Skin of body (tissue), 2 donors: ENCODE measurements around the gene MAP4. TPM values are rescaled to one million over a fixed set of nuclear protein-coding genes. Genes with fewer than 3 reads are reported as not detected.
A peak's percentile ranks its signal among the peaks of the same experiment; 100 is the strongest.

ENCODE experiments used
- DNase-seq: peaks from one replicate; lab custom pipeline; 2025; lab: John Stamatoyannopoulos, UW
- total RNA-seq: library from RNA; depleted of rRNA; stranded (reverse); fragments of >200 nt; gene quantifications from one replicate; pipeline ENCODE4 v1.2.3, GENCODE V29; 2014

MAP4 gene
- total RNA-seq, 1 donor from 2014 or later, result 88.6 TPM

DNA sequence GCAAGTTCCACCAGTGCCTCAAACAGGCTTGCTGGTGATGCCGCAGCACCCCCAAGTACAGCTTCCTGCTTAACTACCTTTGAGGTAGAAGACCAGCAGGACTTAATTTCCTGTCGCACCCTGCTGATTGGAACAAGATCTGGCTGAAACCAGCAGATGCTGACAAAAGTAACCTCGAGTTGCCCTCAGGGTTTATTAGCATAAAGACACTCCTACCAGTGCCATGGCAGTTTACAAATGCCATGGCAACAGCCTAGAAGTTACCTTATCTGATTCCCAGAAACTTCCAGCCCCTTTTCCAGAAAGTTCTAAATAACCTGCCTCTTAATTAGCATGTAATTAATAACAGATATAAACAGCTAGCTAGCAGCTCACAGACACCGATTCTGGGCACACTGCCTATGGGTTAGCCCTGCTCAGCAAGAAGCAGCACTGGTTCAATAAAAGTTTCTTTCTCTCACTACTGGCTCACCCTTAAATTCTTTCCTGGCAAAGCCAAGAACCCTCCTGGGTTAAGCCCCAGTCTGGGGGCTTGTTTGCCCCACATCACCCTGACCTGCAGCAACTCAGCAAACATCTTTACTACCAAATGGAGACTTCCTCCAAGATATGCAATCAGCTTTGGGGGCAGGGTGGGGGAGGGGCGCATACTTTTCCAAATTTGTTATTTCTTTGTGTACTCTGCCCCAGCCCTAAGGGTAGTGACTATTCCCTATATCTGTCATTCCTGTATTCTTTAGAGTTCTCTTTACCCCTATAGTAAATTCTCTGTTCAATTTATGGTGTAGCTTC, 54.2 kb downstream of the MAP4 start:
- peak; percentile 16 for DNase-seq

DNA sequence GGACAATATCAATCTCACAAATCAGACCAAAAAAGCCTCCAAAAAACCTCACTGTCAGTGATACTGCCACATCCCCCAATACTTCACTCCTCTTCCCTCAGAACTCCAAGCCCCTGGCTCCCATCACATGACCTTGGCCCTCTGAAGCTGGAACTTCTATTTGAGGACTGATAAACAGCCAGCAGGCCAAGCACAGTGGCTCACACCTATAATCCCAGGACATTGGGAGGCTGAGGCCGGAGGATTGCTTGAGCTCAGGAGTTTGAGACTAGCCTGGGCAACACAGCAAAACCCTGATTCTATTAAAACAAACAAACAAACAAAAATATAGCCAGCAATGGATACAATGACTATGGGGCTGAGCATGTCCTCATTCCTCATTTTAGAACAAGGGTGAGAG, 55.2 kb downstream of the MAP4 start:
- DNase-seq, result no peak

DNA sequence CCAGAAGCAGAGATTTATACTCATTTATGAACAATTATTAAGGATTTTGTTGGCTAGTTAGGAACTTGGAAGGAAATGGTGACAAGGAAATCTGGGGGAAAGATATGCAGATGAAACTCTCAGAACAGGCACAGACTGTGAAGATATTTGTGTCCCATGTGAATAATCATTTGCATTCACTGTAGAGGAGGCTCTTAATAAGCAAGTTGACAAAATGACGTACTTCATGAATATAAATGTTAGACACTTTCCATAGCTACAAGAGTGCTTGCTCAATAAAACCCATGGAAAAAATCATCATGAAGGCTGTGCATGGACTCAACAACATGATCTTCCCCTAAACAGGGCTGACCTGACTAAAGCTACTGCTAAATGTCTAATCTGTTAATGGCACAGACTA, 59.7 kb downstream of the MAP4 start:
- DNase-seq, result no peak

DNA sequence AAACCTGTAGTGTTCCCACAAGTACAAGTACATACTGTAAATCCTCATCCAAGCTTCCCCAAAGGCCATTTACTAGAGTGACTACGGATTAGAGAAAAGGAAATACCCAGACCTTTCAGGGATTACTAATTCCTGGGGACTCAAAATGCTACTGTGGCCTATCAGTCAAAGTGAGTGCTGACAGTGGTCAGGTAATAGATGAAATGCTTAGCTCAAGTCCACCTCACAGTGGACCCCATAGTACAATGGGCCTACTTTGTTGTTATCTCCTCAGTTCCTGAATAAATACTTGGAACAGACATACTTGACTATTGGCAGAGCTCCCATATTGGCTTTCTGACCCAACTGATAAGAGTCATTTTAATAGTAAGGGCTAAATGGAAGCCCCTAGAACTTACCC, 61.6 kb downstream of the MAP4 start:
- DNase-seq, result no peak

DNA sequence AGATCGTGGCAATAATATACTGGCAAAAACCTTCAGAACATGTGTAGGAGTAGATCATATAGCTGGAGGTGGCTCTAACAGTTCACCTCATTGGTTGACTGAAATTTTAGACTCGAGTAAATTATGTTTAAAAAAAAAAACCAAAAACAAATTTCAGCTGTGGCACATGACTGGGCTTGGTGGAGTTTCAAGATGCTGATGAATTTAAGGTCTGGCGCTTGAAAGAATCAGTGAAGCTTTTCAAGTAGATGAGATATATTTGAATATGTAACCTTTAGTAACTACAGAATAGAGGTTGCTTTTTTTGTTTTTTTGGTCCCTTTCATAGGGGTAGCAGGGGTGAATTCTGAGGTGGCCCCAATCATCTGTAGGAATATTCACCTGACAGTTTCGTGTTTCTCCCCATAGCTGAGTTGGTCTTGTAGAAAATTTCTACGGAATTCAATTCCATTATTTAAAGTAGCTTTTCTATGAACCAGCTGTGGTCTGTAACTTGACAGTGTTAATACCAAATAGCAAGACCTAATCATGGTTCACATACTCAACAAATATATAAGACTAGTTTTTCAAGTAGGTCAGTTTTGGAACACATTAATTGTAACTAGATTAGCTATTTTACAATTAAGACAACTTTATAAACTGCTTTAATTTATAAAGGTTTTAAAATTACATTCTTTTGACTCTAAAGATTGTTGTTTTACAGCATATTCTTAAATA, 65.6 kb downstream of the MAP4 start:
- DNase-seq, result no peak

DNA sequence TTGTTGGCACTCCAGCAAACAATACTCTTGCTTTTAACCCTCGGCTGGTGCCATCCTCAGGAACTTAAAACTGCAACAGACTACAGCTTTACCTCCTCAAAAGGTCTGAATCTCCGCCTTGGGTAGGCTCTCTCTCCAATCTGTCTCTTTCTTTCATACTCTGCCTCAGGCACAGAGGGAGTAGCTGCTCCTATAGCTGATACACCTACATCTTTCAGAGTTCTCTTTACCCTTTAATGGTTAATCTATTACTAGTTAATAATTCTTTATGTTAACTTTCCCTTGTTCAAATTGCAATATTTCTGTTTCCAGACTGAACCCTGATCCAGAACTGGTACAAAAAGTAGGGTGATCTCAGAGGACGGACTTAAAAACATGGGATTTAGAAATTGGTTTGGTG, 66.2 kb downstream of the MAP4 start:
- DNase-seq, result no peak

DNA sequence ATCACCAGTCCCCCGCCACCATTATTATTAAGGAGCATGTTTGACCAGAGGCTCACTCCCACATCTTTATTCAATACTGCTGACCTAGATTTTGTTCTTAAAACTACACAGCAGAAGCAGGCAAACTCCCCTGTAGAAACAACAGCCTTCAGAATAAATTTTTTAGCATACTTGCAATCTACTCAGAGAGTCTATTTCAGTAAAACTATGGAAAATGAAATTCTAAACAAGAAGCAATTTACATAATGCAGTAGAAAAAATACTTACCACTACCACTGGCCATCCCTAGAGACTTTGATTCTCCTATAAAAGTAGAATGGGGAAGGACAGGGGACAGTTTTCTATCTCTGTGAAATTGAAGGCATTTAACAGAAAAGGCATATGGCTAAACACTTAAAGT, 76.0 kb downstream of the MAP4 start:
- no peak for DNase-seq

DNA sequence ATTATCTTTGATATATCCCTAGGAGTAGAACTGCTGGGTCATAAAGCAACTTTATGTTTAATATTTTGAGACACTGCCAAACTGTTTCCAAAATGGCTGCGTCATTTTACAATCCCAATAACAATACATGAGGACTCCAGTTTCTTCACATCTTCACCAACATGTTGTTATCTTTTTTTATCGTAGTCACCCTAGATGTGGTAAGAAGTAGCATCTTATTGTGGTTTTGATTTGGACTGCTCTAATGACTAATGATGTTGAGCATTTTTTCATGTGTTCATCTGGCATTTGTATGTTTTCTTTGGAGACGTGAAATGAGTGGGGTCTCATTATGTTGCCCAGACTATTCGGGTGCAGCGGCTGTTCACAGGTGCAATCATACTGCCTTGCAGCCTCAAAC, 83.8 kb downstream of the MAP4 start:
- DNase-seq, result no peak

DNA sequence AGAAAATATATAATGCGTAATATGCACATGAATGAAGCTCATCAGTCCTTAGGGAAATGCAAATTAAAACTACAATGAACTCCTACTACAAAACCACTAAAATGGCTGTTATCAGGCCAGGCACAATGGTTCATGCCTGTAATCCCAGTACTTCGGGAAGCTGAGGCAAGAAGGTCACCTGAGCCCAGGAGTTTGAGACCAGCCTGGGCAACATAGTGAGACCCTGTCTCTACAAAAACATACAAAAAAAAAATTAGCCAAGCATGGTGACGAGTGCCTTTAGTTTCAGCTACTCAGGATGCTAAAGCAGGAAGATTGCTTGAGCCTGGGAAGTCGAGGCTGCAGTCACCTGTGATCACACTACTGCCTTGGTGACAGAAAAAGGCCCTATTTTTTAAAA, 85.2 kb downstream of the MAP4 start:
- DNase-seq, result no peak

DNA sequence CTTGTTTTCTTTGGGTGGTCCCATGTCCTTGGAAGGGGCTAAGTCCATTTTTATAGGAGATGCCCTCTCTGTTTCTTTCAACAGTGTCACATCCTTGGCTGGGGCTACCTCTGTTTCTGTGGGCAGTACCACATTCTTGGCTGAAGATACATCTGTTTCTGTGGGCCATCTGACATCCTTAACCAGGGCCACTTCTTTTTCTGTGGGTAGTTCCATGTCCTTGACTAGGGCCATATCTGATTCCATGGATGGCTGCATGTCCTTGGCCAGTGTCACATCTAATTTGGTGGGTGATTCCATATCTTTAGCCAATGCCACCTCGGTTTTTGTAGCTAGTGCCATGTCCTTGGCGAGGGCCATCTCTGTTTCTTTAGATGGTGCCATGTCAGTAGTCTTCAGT, 99.5 kb downstream of the MAP4 start:
- DNase-seq, result no peak

DNA sequence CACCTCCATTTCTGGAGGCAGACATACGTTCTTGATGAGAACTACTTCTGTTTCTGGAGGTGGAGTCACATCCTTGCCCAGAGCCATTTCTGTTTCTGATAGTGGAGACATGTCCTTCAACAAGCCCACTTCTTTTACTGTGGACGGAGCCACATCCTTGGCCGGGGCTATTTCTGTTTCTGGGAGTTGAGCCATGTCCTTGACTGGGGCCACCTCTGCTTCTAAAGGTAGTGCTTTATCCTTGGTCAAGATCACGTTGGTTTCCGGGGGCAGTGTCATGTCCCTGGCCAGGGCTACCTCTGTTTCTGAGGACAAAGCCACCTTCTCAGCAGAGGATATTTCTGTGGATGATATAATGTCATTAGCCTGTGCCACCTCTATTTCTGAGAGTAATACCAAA, 100.0 kb downstream of the MAP4 start:
- no peak for DNase-seq

DNA sequence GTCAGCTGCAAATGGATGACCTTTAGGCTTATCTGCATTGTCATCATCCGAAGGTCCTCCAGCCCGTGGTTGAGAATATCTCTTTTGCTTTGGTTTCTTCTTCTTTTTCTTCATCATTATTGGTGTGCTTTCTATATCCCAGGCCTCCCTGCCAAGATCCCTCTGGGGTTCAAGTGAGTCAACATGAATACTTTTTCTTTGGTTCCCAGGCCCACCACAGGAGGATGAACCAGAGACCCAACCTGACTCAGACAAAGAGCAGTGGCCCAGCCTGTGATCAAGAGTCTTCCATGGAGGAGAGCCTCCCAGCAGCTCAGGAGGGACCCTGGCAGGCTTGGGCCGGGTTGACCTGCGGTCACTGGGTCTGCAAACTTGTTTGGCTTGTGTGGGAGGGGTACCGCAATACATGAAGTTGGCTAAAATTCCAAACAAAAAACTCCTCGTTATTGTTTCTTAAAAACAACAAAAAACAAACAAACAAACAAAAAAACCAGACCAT, 104.2 kb downstream of the MAP4 start:
- DNase-seq, result no peak

DNA sequence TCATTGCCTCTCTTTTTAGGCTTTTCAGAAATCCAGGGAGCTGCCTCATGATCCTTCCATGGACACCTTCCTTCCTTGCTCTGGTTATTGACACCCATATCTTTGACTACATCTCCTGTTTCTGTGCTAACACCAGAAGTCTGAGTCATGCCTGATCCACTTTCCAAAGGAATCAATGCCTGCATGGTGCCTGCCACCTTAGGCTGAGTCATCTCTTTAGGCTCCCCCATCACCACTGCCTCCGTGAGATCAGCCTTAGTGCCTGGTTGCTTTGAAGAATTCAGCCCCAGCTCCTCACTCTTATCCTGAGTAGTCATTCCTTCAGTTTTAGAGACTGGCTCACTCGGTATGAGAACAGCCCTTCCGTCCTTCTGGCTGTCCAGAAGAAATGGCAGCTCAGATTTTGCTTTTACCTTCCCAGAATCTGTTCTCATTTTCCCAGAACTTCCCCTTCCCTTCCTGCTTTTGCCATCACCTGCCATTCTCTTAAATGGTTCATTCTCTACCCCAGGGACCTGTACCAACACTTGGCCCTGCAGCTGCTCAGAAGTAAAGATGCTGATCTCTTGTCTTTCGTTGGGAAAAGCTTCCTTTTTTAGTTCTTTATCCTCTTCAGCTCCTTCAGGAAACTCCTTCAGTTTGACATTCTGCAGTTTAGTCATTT, 105.3 kb downstream of the MAP4 start:
- no peak for DNase-seq

DNA sequence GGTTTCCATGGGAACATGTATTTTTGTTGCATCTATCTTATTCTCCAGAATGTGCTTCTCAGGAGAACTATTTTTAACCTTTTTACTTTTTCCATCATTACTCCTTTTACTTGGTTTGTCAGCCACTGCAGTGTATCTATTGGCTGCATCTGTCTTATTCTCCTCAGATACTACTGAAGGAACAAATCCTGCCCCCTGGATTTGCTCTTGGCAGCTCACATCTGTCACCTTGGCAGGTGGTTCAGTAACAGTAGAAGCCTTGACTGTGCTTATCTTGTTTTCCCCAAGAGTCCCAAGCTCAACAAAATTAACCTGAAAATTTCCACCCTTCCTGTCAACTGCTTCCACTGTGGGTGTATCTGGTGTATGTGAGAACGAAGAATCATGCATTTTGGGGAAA, 106.0 kb downstream of the MAP4 start:
- no peak for DNase-seq

DNA sequence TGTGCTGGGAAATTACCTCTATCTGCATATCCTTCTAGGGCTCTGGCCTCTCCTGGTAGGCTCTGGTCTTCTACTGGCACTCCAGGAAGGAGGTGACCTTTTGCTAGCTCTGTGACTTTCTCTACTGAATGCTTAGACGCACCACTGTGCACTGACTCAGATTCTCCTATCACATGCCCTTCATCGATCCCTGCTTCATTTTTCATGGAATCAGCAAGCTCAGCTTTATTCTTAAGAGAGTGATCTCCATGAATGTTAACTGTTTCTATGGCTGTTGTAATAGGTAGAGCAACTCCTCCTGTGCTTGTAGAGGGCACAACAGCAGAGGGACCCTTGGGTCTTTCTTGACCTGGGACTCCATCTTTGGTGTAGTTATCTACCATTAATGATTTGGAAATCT, 106.6 kb downstream of the MAP4 start:
- DNase-seq, result no peak

DNA sequence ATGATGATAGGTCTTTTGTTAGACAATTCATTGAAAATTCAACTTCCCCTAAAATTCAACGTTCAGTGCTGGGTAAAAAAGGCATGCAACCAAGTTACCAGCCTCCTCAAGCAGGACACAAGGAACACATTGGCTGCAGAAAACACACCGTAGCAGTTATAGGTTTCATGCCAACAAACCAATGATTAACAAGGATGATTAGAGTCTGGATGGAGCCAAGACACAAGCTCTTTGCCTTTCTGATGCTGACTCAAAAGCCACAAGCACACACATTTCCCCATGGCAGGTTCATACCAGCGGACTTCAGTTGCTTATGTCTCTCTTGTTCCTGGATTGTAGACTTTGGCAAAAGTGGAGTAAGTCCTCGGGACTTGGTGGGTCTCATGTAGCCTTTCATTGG, 107.5 kb downstream of the MAP4 start:
- no peak for DNase-seq

DNA sequence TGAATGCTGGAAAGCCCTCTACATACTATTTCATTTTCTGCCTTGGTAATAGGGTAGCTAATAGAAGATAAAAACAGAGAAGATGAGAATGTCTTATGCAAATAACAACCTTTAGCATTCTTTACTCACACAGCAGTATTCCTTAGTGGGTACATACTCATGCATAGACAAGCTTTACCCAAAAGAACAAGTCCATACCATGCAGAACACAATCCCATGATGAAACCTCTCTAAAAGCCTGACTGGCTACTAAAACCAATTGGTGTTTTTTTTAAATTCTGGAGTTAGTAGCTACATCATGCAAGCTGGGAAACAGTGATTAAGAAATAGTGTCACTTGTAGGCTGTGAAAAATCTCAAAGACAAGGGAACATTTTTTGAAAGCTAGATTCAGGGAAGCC, 108.4 kb downstream of the MAP4 start:
- DNase-seq, result no peak

DNA sequence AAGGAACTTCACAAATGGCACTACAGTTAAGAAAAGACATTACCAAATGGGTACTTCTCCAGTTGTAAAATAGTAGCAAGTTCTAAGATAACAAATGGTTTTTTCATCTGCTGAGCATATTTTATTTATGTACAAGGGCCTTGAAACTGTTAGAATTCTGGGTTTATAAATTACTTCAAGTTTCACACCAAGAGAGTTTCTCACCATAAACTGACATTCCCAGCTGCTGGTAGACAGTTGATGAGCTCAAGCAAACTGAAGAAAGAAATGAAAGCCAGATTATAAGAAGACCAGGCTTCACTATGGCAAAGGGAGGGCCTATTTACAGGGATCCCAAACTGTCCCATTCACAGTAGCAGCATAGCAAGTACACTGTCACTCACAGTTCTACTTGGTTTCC, 113.5 kb downstream of the MAP4 start:
- DNase-seq, result no peak

DNA sequence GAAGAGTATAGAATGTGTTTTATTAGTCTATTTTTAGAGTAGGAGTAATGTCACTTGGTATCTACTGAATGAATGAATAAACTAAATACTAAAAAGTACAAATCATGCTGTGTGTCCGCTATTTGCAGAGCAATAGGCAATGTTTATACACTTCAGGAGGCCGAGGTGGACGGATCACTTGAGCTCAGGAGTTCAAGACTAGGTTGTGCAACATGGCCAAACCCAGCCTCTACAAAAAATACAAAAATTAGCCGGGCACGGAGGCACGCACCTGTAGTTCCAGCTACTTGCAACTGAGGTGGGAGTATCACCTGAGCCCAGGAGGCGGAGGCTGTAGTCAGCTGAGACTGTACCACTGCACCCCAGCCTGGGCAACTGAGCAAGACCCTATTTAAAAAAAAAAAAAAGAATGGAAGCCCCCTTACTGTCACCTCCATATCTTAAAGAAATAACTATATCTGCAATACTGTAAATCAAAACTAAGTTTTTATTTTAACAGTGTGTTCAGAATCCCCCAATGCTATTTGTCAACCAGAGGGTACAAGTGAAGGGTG, 114.9 kb downstream of the MAP4 start:
- DNase-seq, result no peak

DNA sequence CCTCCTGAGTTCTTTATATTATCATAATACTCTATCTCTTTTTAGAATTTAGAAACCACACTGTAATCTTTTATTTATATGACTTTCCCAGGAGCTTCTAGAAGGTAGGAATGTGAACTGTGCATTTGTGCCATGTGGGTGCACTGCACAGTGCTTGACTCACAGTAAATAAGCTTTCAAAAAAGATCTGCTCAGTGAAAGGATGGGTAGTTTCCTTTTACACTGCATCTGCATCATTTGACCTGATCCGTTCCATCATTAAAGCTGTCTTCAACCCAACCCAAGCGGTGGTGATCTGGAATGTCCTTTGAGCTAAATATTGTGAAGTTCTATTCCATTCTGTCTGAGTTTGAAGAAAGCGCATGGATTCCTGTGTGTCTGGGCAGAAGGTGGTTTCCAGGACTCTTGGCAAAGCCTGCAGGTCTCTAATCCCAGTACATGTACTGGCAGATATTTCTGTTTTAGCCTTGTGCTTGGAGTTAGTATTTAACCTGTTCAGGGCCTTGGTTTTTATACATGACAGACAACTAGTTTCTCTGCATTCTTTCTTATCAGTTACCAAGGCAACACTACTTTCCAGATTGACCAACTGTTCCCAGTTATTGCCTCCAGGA, 116.6 kb downstream of the MAP4 start:
- no peak for DNase-seq

DNA sequence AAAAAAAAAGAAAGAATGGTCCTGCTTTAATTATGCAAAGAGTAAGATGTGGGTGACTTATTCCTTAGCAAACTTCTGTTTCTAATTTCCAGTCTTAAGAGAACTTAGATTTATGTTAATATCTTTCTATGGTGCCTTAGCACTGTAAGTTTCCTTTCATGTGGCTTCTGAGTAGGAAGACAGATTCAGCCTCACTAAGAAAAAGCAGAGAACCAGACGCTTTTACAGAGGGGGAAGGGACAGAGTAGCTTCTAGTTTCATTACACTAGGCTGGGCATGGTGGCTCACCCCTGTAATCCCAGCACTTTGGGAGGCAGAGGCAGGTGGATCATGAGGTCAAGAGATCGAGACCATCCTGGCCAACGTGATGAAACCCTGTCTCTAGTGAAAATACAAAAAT, 118.3 kb downstream of the MAP4 start:
- DNase-seq, result no peak

DNA sequence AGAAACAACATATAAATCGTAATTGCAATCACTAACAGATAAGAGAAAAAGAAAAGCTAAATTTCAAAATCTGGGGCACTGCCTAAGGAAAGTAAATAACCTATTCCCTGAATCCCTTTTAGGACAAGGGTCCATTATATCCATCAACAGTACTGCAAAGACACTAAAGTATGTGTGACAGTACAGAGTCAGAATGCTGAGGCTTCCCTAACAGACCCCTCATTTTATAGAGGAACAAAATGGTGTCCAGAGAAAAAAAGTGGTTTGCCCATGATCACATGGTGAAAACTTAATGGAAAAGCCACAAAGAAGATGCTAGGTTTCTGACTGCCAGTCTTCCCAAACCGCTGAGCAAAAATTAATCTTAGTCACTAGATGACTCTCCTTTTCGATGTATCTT, 119.5 kb downstream of the MAP4 start:
- no peak for DNase-seq
